ENCODE measurements around the gene REM2.
A peak's percentile ranks its signal among the peaks of the same experiment; 100 is the strongest.
"Not testable (repeated sequence)": the region's sequence is repeated elsewhere in the genome, so short reads cannot be mapped to it uniquely, and the experiment has no call there.

Gene REM2

DNA sequence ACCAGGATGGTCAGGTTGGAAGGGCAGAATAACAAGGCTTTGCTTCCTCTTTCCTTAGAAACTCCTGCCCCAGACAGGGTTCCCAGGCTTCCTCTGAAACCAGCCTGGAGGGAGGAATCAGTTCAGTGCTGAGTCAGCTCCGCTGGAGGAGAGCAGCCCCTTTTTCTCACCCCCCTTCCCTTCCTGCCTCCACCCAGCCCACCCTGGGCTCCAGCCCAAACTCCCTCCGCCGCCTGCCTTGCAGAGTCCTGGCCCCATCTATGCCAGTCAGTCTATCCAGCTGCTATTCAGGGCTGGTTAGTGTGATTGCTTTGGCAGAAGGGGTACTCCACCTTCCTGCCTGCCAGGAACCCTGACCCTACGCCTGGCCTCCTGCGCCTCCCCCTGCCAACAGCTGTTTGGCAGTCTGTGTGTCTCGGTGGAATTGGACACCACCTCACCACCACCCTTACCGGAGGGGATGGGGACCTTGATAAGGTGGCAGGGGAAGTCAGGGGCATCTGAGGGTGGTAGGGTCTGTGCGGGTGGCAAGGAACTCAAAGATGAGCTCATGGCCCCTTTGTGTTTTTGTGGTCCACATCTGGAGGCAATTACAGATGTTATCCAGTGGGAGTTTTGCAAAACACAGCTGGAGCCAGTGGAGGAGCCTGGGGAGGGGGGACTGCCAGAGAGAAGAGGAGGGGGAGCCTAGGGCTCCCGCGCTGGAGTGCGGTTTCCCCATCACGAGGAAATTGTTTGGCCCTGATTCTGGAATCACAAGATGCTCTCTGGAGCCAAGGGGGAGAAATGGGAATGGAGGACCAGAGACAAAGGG, 34.5 kb upstream of the REM2 start:
- DNase-seq, result no peak

DNA sequence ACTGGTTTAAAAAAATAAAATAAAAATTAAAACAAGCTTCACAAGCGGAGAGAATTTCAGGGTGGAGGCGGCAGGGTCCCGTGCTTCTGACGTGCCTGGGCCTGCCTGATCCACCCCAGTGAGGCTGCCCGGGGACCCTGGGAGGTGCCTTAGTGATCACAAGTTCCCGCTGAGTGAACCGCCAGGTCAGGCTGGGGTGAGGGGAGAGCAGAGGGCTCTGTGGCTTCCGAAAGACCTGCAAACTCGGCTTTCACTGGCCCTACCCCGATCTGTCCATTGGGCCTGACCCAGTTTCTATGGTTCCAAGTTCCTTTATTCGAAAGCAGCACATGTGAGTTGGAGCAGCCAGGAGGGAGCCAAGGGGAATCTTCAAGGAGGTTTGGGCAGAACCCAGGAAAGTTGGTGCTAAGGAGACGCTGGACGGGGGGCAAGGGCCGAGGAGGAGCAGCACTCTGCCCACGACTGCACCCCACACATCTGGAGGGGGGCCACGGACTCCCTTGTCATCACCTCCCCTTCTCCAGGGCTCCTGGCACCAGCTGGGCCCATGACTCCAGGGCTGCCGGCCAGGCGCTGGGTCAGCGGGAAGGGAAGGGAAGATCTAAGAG, 33.7 kb upstream of the REM2 start:
- DNase-seq, result no peak

GRCh38 chr14:22850944-22851764, 31.9 kb upstream of the REM2 start:
- no peak for DNase-seq

DNA sequence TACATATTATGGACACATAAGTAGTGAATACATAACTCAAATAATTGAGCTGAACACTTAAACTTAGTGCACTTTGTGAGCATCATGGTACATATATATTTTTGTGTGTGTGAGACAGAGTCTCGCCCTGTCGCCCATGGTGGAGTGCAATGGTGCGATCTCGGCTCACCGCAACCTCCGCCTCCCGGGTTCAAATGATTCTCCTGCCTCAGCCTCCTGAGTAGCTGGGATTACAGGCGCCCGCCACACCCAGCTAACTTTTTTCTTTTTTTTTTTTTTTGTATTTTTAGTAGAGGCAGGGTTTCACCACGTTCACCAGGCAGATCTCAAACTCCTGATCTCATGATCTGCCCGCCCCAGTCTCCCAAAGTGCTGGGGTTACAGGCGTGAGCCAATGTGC, 30.8 kb upstream of the REM2 start:
- not testable (repeated sequence) for DNase-seq

- DNase-seq, result no peak
Observed at GRCh38 chr14:22852599-22852939, 30.5 kb upstream of the REM2 start.

GRCh38 chr14:22852940-22853767, 29.9 kb upstream of the REM2 start:
- DNase-seq, result peak; percentile 84

DNA sequence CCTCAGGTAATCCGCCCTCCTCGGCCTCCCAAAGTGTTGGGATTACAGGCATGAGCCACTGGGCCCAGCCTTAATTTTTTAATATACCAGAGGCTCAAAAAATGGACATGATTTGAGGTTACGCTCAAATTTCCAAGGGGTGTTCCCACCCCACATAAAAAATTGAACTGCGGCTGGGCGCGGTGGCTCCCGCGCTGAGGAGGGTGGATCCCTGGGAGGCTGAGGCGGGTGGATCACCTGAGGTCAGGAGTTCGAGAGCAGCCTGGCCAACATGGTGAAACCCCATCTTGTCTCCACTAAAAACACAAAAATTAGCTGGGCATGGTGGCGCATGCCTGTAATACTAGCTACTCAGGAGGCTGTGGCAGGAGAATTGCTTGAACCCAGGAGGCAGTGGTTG, 28.7 kb upstream of the REM2 start:
- DNase-seq, result not testable (repeated sequence)

DNA sequence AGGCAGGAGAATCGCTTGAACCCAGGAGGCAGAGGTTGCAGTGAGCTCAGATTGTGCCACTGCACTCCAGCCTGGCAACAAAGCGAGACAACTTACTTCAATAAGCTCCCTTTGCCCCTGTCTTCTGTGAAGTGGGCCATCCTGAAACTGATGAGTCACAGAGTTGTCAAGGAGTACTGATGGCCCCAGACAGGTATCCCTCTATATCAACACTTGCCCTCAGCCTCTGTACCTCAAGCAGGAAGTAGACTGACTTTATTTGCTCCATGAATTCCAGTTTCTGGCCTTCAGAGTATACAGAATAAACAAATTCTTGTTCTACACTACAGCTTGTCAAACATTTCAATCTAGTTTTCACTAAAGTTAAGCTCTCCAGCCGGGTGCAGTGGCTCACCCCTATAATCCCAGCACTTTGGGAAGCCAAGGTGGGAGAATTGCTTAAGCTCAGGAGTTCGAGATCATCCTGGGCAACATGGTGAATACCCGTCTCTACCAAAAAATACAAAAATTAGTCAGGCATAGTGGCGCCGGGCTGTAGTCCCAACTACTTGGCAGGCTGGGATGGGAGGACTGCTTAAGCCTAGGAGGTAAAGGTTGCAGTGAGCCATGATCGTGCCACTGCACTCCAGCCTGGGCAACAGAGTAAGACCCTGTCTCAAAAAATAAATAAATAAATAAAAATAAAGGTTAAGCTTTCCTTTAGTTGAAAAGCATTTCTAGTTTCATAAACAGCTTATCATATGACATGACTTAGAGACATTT, 27.9 kb upstream of the REM2 start:
- no peak for DNase-seq

- DNase-seq, result no peak
Observed at GRCh38 chr14:22856428-22856827, 26.6 kb upstream of the REM2 start.

GRCh38 chr14:22860377-22860776, 22.6 kb upstream of the REM2 start:
- not testable (repeated sequence) for DNase-seq

- DNase-seq, result no peak
Observed at GRCh38 chr14:22861651-22862050, 21.4 kb upstream of the REM2 start.

DNA sequence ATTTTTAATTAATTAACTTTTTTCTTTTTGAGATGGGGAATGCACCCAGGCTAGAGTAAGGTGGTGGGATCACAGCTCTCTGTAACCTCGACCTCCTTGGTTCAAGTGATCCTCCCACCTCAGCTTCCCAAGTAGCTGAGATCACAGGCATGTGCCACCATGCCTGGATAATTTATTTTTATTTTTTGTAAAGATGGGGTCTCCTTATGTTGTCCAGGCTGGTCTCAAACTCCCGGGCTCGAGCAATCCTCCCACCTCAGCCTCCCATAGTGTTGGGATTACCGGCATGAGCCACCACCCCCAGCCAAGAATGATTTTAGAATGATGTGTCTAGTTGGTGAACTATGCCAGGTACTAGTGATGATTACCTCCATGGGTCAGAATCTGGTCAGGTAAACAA, 18.0 kb upstream of the REM2 start:
- DNase-seq, result no peak

DNA sequence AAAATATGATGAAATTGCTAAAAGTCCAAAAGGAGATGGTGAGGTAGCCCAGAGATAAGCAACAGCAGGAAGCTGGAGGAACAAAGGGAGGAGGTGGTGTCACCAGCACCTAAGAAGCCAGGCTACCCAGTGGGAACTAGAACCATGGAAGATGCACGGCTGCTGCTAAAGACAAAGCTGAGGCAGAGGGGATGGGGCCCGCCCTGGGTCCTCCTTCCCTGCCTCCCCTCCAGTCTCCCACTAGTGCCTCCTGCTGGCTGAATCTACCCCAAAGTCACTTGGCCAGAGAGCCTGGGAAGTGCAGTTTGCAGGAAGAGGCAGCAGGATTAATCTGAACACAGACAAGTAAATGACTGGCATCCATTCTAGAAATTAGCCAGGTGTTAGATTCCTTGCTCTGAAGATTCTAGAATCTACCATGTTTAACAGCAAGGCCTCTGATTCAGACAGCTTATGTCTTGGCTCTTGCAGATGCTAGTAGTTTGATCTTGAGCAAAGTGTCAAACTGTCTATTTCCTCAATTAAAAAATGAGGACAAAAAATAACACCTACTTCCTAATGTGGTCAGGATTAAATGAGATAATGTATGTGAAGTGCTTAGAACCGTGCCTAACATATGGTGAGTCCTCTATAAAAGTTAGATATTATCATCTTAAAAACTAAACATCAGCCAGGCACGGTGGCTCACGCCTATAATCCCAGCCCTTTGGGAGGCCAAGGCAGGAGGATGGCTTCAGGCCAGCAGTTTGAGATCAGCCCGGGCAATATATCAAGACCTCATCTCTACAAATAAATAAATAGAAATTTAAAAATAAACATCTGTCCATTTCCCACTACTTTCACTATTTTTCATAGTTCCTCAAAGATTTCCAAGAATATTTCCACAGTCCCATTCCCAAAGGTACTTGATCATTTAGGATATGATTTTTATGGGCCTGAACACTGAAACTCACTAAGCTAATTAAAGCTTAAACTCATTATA, 17.3 kb upstream of the REM2 start:
- no peak for DNase-seq

DNA sequence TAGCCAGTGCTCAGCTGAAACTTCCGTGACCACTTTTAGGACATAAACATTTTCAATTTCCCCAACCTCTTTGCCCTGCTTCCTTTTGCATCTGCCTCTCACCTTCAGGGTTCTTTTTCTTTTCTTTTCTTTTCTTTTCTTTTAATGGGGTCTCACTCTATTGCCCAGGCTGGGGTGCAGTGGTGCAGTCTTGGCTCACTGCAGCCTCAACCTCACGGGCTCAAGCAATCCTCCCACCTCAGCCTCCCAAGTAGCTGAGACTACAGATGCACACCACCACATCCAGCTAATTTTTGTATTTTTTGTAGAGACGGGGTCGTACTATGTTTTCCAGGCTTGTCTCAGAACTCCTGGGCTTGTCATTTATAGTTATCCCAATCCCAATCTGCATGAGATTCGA, 16.1 kb upstream of the REM2 start:
- DNase-seq, result no peak

GRCh38 chr14:22870811-22871223, 12.2 kb upstream of the REM2 start:
- DNase-seq, result no peak

GRCh38 chr14:22871224-22872032, 11.6 kb upstream of the REM2 start, which contains the start of gene LRP10:
LRP10 (plus strand) TSS chr14:22871740; CDS start chr14:22872304, 564 bp downstream.
- peak; percentile 65 for DNase-seq

DNA sequence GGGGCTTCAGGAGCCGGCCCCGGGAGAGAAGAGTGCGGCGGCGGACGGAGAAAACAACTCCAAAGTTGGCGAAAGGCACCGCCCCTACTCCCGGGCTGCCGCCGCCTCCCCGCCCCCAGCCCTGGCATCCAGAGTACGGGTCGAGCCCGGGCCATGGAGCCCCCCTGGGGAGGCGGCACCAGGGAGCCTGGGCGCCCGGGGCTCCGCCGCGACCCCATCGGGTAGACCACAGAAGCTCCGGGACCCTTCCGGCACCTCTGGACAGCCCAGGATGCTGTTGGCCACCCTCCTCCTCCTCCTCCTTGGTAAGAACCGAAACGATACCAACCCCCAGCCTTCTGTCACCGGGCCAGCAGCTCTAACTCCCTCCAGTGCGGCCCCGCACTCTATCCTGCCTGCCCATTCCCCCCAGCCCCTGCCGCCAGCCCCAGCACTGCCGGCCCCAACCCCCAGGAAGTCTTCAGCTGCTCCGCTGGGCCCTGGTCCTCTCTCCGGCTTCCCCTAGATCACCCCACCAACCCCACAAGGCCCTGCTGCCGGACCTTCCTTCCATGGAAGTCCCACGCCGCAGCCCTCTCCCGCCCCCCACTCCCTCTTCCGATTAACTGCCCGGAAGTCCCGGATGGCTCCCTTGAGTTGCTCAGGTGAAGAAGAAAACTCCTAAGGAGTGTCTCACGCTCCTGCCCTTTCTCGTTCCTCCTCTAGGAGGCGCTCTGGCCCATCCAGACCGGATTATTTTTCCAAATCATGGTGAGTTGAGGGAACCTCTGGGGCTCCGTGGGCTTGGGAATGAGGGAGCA, 10.8 kb upstream of the REM2 start:
- peak; percentile 63 for DNase-seq

DNA sequence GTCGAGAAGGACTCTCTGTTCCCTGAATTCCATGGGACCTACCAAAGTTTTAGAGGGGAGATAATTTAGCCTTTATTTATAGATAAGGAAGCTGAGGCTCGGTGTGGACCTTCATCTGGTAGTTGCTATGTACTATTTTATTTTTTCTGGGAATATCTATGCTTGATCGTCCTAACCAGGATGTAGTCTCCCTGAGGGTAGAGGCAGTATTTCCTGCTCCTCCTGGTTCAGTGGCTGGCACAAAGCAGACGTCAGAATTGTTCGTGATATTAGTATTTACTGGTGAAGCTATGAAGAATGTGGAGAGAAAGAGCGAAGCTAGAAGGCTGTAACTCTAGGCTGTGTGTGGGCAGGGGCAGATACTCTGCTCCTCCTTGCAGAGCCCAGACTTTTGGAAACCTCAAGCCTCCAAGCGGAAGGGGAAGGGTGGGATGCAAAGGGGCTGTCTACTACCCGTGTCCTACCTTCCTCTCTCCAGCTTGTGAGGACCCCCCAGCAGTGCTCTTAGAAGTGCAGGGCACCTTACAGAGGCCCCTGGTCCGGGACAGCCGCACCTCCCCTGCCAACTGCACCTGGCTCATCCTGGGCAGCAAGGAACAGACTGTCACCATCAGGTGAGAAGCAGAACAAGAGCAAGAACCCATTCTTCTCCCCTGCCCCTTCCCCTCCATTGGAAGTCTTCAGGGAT, 10.0 kb upstream of the REM2 start:
- DNase-seq, result no peak

Data from effector CD4-positive, alpha-beta T cell (primary cell).